SK-N-SH treated with all-trans-retinoic acid at 6 μM for 48 hours (cell line): ENCODE data around the gene MICA.

Experiments
- ARNTL ChIP-seq: fragments of 450-650 bp; formaldehyde crosslinking; IDR thresholded peaks from 2 replicates; pipeline ENCODE4 v1.5.0; 2020; ENCODE audit warnings: low read depth, mild to moderate bottlenecking, moderate library complexity, borderline replicate concordance
- RARB ChIP-seq: fragments of 250-450 bp; sonication (Bioruptor Pico); IDR thresholded peaks from 2 replicates; pipeline ENCODE4 v1.8.0; 2021; ENCODE audit warnings: mild to moderate bottlenecking, moderate library complexity
- ZC3H10 ChIP-seq: fragments of 250-450 bp; sonication (Bioruptor Pico); IDR thresholded peaks from 2 replicates; pipeline ENCODE4 v1.5.1; 2021; ENCODE audit warnings: mild to moderate bottlenecking, moderate library complexity
- ZFP3 ChIP-seq: fragments of 250-450 bp; sonication (Bioruptor Pico); IDR thresholded peaks from 2 replicates; pipeline ENCODE4 v1.5.0; 2020; ENCODE audit warnings: mild to moderate bottlenecking, moderate library complexity
- TF ChIP-seq, protein P1 (sequence below): fragments of 250-450 bp; sonication (Bioruptor Pico); IDR thresholded peaks from 2 replicates; pipeline ENCODE4 v1.8.0; 2020; ENCODE audit warnings: mild to moderate bottlenecking, moderate library complexity, borderline replicate concordance

GRCh38 chr6:31385041-31385440 is 18.4 kb upstream of the MICA start:
- TF ChIP-seq, protein P1, sequence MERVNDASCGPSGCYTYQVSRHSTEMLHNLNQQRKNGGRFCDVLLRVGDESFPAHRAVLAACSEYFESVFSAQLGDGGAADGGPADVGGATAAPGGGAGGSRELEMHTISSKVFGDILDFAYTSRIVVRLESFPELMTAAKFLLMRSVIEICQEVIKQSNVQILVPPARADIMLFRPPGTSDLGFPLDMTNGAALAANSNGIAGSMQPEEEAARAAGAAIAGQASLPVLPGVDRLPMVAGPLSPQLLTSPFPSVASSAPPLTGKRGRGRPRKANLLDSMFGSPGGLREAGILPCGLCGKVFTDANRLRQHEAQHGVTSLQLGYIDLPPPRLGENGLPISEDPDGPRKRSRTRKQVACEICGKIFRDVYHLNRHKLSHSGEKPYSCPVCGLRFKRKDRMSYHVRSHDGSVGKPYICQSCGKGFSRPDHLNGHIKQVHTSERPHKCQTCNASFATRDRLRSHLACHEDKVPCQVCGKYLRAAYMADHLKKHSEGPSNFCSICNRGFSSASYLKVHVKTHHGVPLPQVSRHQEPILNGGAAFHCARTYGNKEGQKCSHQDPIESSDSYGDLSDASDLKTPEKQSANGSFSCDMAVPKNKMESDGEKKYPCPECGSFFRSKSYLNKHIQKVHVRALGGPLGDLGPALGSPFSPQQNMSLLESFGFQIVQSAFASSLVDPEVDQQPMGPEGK (CRISPR knock-in tag), result no peak
- TF ChIP-seq RARB (CRISPR knock-in tag) (no peak), ZFP3 (CRISPR knock-in tag) (no peak), ARNTL (CRISPR knock-in tag) (no peak), ZC3H10 (no peak)
